K562 (cell line): Measurements from ENCODE around the gene GORASP1. TPM values are rescaled to one million over a fixed set of nuclear protein-coding genes. Genes with fewer than 3 reads are reported as not detected.

ENCODE experiments used
- HDGF ChIP-seq: fragments of 450-650 bp; IDR thresholded peaks from 2 replicates; pipeline ENCODE4 v1.6.1; 2016
- HMG20A ChIP-seq: fragments of 450-650 bp; formaldehyde crosslinking; conservative IDR thresholded peaks from 2 replicates; pipeline ENCODE4 v1.4.0; 2020; ENCODE audit warnings: mild to moderate bottlenecking, mixed read lengths
- KAT2B ChIP-seq: IDR thresholded peaks from one replicate; pipeline ENCODE4 v1.6.1; 2012; ENCODE audit warnings: low read depth, mild to moderate bottlenecking, control low read depth, inconsistent platforms, low read length, moderate library complexity
- KDM5B ChIP-seq: fragments of 200-600 bp; sonication (generic); IDR thresholded peaks from 2 replicates; pipeline ENCODE4 v1.6.1; 2012; ENCODE audit warnings: low read depth, mild to moderate bottlenecking, moderate library complexity, low read length, control low read depth, inconsistent platforms; ENCODE audit not compliant: insufficient replicate concordance
- NFRKB ChIP-seq: fragments of 450-650 bp; IDR thresholded peaks from 2 replicates; pipeline ENCODE4 v1.6.1; 2016; ENCODE audit warnings: low read depth
- NFXL1 ChIP-seq: fragments of 450-650 bp; formaldehyde crosslinking; IDR thresholded peaks from 2 replicates; pipeline ENCODE4 v1.4.0; 2021; ENCODE audit warnings: mild to moderate bottlenecking
- OTX1 ChIP-seq: fragments of 450-650 bp; formaldehyde crosslinking; IDR thresholded peaks from 2 replicates; pipeline ENCODE4 v1.4.0; 2022; ENCODE audit warnings: mild to moderate bottlenecking
- SAFB2 ChIP-seq: fragments of 200-400 bp; formaldehyde crosslinking; IDR thresholded peaks from 2 replicates; pipeline ENCODE4 v1.6.1; 2018; ENCODE audit warnings: borderline replicate concordance, low read length, low read depth, moderate library complexity; ENCODE audit not compliant: severe bottlenecking
- TAF7 ChIP-seq: fragments of 450-650 bp; IDR thresholded peaks from 2 replicates; pipeline ENCODE4 v1.6.1; 2016; ENCODE audit warnings: missing genetic modification characterization, missing compliant biosample characterization
- YY1 ChIP-seq, 3 experiments: IDR thresholded peaks; 2 replicates each; pipeline ENCODE4 v1.6.1; 2011; ENCODE audit warnings: low read length in 2 of 3, mild to moderate bottlenecking in 2 of 3, moderate library complexity in 2 of 3, borderline replicate concordance in 1 of 3, control low read depth in 1 of 3, low read depth in 1 of 3; ENCODE audit not compliant: insufficient read depth in 3 of 3, insufficient replicate concordance in 2 of 3, control insufficient read depth in 1 of 3, insufficient read length in 1 of 3; ENCODE audit errors: extremely low read depth in 1 of 3
- ZBED1 ChIP-seq: IDR thresholded peaks from 2 replicates; pipeline ENCODE4 v1.6.1; 2014
- ZNF175 ChIP-seq: fragments of 200-800 bp; sonication (Bioruptor generic); IDR thresholded peaks from 2 replicates; pipeline ENCODE4 v1.6.1; 2016; ENCODE audit warnings: low read depth, mild to moderate bottlenecking, missing genetic modification characterization, missing compliant biosample characterization
- ZNF197 ChIP-seq: fragments of 200-800 bp; sonication (Bioruptor generic); IDR thresholded peaks from 2 replicates; pipeline ENCODE4 v1.6.1; 2016; ENCODE audit warnings: low read depth, missing genetic modification characterization, missing compliant biosample characterization
- ZNF586 ChIP-seq: fragments of 450-650 bp; formaldehyde crosslinking; conservative IDR thresholded peaks from 2 replicates; pipeline ENCODE4 v1.4.0; 2020; ENCODE audit warnings: mild to moderate bottlenecking, moderate library complexity
- polyA plus RNA-seq, 8 experiments: library from polyadenylated mRNA; depleted of rRNA in 4 of 8; stranded (reverse) in 5 of 8; unstranded in 3 of 8; fragments of >200 nt; fragmentation: Nextera tagmentation in 2 of 8; fragmentation: Illumina TruSeq in 1 of 8; extraction: Ambion mirVana in 2 of 8; extraction: Trizol in 1 of 8; gene quantifications; 2 replicates each; pipeline versions ENCODE4 v1.2.1 to v1.2.3, GENCODE V29; 2011 to 2014; ENCODE audit warnings: inconsistent platforms in 1 of 8, missing spikeins in 1 of 8
- total RNA-seq, 7 experiments: library from RNA; depleted of rRNA in 6 of 7; stranded (reverse); fragments of >200 nt in 6 of 7; fragmentation: Illumina TruSeq in 2 of 7; extraction: Trizol in 2 of 7; gene quantifications; 2 replicates each; pipeline versions ENCODE4 v1.2.1 to v1.2.3, GENCODE V29; 2011 to 2021; ENCODE audit warnings: low replicate concordance in 1 of 7
- TF ChIP-seq, protein P1 (sequence below): fragments of 450-650 bp; formaldehyde crosslinking; conservative IDR thresholded peaks from 2 replicates; pipeline ENCODE4 v1.4.0; 2022; ENCODE audit warnings: mild to moderate bottlenecking, missing genetic modification characterization
- TF ChIP-seq, protein P2 (sequence below): fragments of 450-650 bp; IDR thresholded peaks from 2 replicates; pipeline ENCODE4 v1.6.1; 2016; ENCODE audit warnings: mild to moderate bottlenecking
- TF ChIP-seq, protein P3 (sequence below): fragments of 450-650 bp; formaldehyde crosslinking; IDR thresholded peaks from 2 replicates; pipeline ENCODE4 v1.4.0; 2020; ENCODE audit warnings: mild to moderate bottlenecking, moderate library complexity
- TF ChIP-seq, protein P4 (sequence below): sonication (generic); formaldehyde crosslinking; IDR thresholded peaks from 2 replicates; pipeline ENCODE4 v1.8.0; 2022; ENCODE audit warnings: mild to moderate bottlenecking, missing genetic modification reagents

Gene GORASP1
- total and polyA plus RNA-seq, 9 of the 15 experiments (the other 6 are each of a cell fraction or from before 2014, with no cell fraction given): 8.4 to 87.9 (median 67.6) TPM

DNA sequence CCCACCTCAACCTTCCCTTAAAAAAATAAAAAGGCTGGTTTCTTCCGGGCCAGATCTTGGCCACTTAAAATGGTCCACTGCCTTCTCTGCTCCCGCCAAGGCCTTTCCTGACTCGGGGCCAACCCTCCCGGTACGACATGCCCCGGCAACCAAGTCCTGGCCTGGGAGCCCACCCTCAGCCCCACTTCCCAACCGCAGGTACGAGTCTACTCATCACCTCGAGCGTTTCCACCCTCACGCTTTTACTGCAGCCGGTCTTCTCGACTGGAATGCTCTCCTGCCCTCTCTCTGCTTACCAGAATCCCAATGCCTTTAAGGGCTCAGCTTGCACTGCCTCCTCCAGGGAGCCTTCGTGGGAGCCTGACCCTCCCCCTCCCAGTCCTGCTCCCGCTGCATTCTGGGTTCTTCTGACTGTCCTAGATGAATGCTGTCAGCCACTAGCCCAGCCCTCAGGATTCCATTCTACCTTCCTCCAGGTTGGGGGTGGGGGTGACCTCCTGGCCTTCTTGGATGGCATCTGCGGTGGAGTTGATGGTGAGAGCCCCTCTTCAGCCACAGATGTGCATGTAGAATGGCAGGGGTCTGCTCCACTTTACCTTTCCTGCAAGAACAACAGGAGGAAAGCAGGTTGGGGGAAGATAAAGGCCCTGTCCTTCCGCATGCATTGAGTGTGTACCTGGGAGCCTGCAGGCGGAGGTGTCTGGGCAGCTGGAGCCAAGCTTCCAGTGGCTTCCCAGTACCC, 47.0 kb upstream of the GORASP1 start (continued):
- TF ChIP-seq ZBED1: no peak
- TF ChIP-seq ZNF197 (CRISPR knock-in tag): no peak
- 0 out of 2 replicates have a peak, but pooled peaks have one; percentile 19 for TF ChIP-seq ZNF175 (CRISPR knock-in tag)
- TF ChIP-seq KAT2B: no peak
- TF ChIP-seq, protein P1, sequence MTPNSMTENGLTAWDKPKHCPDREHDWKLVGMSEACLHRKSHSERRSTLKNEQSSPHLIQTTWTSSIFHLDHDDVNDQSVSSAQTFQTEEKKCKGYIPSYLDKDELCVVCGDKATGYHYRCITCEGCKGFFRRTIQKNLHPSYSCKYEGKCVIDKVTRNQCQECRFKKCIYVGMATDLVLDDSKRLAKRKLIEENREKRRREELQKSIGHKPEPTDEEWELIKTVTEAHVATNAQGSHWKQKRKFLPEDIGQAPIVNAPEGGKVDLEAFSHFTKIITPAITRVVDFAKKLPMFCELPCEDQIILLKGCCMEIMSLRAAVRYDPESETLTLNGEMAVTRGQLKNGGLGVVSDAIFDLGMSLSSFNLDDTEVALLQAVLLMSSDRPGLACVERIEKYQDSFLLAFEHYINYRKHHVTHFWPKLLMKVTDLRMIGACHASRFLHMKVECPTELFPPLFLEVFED: no peak
- TF ChIP-seq, protein P2, sequence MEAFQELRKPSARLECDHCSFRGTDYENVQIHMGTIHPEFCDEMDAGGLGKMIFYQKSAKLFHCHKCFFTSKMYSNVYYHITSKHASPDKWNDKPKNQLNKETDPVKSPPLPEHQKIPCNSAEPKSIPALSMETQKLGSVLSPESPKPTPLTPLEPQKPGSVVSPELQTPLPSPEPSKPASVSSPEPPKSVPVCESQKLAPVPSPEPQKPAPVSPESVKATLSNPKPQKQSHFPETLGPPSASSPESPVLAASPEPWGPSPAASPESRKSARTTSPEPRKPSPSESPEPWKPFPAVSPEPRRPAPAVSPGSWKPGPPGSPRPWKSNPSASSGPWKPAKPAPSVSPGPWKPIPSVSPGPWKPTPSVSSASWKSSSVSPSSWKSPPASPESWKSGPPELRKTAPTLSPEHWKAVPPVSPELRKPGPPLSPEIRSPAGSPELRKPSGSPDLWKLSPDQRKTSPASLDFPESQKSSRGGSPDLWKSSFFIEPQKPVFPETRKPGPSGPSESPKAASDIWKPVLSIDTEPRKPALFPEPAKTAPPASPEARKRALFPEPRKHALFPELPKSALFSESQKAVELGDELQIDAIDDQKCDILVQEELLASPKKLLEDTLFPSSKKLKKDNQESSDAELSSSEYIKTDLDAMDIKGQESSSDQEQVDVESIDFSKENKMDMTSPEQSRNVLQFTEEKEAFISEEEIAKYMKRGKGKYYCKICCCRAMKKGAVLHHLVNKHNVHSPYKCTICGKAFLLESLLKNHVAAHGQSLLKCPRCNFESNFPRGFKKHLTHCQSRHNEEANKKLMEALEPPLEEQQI: no peak
- peak in 1 of 3 experiments; percentile 37 for TF ChIP-seq YY1 (IDR thresholded peaks at IDR 0.05; ENCODE audit: borderline replicate concordance in 1 of 3, control insufficient read depth in 1 of 3, extremely low read depth in 1 of 3, insufficient read depth in 3 of 3, insufficient read length in 1 of 3, insufficient replicate concordance in 2 of 3, low read depth in 1 of 3, low read length in 2 of 3)
- TF ChIP-seq KDM5B: peak; percentile 62
- TF ChIP-seq SAFB2: no peak
- TF ChIP-seq NFXL1 (CRISPR knock-in tag): no peak
- TF ChIP-seq NFRKB: peak; percentile 79; the same call in 1 of the 2 replicates
- TF ChIP-seq, protein P3, sequence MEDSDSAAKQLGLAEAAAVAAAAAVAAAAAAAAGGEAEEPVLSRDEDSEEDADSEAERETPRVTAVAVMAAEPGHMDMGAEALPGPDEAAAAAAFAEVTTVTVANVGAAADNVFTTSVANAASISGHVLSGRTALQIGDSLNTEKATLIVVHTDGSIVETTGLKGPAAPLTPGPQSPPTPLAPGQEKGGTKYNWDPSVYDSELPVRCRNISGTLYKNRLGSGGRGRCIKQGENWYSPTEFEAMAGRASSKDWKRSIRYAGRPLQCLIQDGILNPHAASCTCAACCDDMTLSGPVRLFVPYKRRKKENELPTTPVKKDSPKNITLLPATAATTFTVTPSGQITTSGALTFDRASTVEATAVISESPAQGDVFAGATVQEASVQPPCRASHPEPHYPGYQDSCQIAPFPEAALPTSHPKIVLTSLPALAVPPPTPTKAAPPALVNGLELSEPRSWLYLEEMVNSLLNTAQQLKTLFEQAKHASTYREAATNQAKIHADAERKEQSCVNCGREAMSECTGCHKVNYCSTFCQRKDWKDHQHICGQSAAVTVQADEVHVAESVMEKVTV (CRISPR knock-in tag): no peak
- TF ChIP-seq OTX1 (CRISPR knock-in tag): no peak; the same call in 1 of the 2 replicates
- TF ChIP-seq TAF7 (tag): no peak
- 0 out of 2 replicates have a peak, but pooled peaks have one; percentile 56 for TF ChIP-seq HDGF
- TF ChIP-seq, protein P4, sequence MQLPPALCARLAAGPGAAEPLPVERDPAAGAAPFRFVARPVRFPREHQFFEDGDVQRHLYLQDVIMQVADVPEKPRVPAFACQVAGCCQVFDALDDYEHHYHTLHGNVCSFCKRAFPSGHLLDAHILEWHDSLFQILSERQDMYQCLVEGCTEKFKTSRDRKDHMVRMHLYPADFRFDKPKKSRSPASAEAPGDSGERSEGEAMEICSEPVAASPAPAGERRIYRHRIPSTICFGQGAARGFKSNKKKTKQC: no peak
- no peak for TF ChIP-seq HMG20A (CRISPR knock-in tag)
- TF ChIP-seq ZNF586 (CRISPR knock-in tag): no peak
